Suppressor macrophage (primary cell): ENCODE measurements around the gene CASKIN2.
"Not testable (repeated sequence)": the region's sequence is repeated elsewhere in the genome, so short reads cannot be mapped to it uniquely, and the experiment has no call there.

ENCODE experiments used
- DNase-seq, 4 experiments: peaks; one replicate each; pipeline ENCODE4 v3.0.0-alpha.2; 2020 to 2022

CASKIN2 gene

DNA sequence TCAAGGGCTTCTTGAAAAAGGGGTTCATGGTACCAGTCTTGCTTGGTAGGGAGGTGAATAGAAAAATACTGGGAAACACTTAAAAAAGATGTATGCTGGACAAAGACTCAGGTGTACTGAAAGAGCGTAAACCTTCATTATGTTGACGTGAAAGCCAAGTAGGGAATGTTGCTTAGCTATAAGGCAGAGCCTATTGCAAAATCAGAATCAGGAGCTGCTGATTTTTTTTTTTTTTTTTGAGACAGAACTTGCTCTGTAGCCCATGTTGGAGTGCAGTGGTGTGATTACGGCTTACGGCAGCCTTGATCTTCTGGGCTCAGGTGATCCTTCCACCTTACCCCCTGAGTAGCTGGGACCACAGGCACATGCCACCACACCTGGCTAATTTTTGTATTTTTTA lies 55.0 kb downstream of the CASKIN2 start:
- DNase-seq: peak in 3 of 4 experiments; percentile 27 to 54 (median 30)

GRCh38 chr17:75459590-75460267 lies 55.6 kb downstream of the CASKIN2 start:
- peak; percentile 68 to 89 (median 83) for DNase-seq

DNA sequence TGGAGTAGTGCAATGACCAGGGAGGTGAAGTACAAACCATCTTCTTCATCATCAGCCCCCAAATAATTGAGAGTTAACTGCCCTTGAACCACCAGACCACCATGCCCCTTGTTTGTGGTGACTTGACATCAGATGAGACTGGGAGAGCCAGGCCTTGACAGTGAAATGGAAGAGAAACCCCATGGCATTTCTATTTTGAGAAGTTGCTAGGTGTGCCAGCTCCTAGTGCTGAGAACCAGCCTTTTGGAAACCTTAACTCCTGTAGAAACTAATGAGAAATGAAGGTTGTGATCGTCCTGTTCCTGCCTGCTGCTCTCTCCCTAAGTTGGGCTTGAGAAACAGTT lies 56.1 kb downstream of the CASKIN2 start:
- peak in 2 of 4 experiments; percentile 5 to 7 for DNase-seq

DNA sequence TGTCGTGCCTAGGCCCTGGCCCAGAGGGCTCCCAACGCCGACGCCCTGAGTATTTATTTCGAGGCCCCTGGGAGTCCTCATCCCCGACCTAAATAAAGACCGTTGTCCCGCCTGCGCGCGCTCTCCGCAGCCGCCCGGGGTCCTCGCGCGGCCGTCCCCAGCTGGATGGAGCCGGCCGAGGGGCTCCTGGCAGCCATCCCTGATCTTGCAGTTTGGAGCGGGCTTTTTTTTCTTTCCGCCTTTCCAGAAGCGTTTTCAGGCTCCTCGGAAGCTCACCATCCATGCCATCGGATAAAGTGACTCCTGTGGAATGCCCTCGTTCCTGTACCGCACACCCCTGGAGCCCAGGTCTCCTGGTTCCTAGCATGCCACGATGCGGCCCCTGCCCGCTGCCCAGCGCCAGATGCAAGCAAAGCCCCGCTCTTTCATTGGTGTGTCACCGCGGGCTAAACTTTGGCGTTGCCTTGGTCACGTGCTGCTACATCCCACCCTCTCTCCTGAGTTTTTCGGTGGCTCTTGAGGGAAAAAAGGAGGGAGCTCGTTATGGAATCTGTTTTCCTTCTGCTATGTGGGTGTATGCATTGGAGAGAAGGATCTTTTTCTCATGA lies 58.2 kb downstream of the CASKIN2 start:
- peak; percentile 14 to 53 (median 26) for DNase-seq

DNA sequence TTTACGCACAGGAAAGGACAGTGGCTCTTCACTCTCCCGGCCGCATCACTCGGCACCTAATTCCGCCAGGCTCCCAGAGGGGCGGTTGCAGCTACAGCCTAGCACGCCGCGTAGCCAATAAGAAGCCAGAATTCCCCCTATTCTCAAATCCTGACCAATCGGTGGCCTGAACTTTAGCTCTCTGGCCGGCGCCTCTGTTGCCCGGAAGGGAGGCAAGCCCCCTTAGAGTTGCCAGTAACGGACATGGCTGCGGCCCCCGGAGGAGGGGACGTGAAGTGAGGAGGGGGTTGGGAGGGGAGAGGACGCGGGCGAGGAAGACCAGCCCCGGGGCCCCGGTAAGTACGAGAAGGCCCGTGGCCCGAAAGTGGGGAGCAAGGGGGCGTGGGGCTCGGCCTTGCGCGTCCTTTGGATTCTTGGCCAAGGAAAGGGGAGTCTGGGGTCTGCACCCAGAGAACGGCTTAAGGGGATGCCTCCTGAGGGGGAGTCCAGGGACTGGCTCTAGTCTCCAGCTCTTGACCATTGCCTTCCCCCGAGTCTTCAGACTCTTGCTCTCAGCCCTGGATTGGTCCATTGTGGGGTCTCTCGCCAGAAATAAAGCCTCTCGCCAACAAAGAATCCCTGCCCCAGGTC lies 58.8 kb downstream of the CASKIN2 start, which contains the start of gene TMEM94:
TSS of gene TMEM94 (plus strand) at position 219 of the 630 bp plus-strand sequence. CDS start 15,271 bp downstream, outside the sequence.
- DNase-seq: peak; percentile 97 to 99 (median 98)

GRCh38 chr17:75456039-75456416 lies 59.3 kb downstream of the CASKIN2 start:
- DNase-seq: no peak

DNA sequence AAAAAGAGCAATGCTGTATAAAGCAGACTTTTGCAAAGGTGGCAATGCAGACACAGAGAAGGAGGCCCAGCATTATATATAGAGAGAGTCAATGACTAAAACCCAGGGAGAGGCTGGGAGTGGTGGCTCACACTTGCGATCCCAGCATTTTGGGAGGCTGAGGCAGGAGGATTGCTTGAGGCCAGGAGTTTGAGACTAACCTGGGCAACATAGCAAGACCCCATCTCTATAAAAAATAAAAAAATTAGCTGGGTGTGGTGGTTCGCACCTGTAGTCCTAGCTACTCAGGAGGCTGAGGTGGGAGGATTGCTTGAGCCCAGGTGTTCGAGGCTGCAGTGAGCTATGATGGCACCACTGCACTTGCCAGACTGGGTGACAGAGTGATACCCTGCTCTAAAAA lies 60.7 kb downstream of the CASKIN2 start:
- not testable (repeated sequence) for DNase-seq

GRCh38 chr17:75454193-75454592 lies 61.1 kb downstream of the CASKIN2 start:
- peak in 2 of 4 experiments; percentile 25 to 38 for DNase-seq

- no peak for DNase-seq
These were observed 65.1 kb downstream of the CASKIN2 start for GRCh38 chr17:75450270-75450669.
